Cardiac fibroblast (primary cell): ENCODE results near the gene IQGAP3.
A peak's percentile ranks its signal among the peaks of the same experiment; 100 is the strongest.

ENCODE experiments used
- DNase-seq, 2 donors: peaks; one replicate each; pipeline versions ENCODE4 v3.0.0 to v3.0.0-alpha.2; 2010; ENCODE audit warnings: low read depth in 2 of 2
- H3K4me3 ChIP-seq, 2 donors: replicated peaks in 1 of 2; 1 replicate in 1 of 2; 2 replicates in 1 of 2; pipeline ENCODE4 v1.5.1; 2011; ENCODE audit warnings: low read depth in 2 of 2, low read length in 2 of 2, mild to moderate bottlenecking in 2 of 2, moderate library complexity in 1 of 2
- TF ChIP-seq, protein P1 (sequence below): IDR thresholded peaks from one replicate; pipeline ENCODE4 v1.5.1; 2011; ENCODE audit warnings: low read depth, mild to moderate bottlenecking, low read length, inconsistent platforms

IQGAP3 gene

GRCh38 chr1:156508205-156508954, 64.0 kb downstream of the IQGAP3 start:
- peak in 1 of 2 donors; percentile 46 for DNase-seq
- H3K4me3 ChIP-seq, result no peak overlapping the region
- TF ChIP-seq, protein P1, sequence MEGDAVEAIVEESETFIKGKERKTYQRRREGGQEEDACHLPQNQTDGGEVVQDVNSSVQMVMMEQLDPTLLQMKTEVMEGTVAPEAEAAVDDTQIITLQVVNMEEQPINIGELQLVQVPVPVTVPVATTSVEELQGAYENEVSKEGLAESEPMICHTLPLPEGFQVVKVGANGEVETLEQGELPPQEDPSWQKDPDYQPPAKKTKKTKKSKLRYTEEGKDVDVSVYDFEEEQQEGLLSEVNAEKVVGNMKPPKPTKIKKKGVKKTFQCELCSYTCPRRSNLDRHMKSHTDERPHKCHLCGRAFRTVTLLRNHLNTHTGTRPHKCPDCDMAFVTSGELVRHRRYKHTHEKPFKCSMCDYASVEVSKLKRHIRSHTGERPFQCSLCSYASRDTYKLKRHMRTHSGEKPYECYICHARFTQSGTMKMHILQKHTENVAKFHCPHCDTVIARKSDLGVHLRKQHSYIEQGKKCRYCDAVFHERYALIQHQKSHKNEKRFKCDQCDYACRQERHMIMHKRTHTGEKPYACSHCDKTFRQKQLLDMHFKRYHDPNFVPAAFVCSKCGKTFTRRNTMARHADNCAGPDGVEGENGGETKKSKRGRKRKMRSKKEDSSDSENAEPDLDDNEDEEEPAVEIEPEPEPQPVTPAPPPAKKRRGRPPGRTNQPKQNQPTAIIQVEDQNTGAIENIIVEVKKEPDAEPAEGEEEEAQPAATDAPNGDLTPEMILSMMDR, result no peak

DNA sequence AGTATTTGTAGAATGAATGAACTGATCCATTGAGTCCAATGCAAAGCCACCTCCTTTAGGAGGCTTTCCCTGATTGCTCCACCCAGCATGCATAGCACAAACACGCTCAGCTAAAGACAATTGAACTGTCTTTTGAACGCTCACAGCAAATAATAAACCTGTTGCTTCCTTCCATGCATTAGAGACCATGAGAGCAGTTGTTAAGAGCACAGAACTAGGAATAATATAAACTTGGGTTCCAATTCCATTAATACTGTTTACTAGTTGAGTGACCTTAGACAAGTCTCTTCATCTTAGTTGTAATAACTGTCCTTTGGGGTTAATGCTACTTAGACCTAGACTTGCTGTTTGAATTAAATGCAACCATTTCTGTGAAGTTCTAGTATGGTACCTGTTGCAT, 65.9 kb downstream of the IQGAP3 start:
- no peak for DNase-seq
- H3K4me3 ChIP-seq, result no peak overlapping the region
- TF ChIP-seq, protein P1, result no peak

DNA sequence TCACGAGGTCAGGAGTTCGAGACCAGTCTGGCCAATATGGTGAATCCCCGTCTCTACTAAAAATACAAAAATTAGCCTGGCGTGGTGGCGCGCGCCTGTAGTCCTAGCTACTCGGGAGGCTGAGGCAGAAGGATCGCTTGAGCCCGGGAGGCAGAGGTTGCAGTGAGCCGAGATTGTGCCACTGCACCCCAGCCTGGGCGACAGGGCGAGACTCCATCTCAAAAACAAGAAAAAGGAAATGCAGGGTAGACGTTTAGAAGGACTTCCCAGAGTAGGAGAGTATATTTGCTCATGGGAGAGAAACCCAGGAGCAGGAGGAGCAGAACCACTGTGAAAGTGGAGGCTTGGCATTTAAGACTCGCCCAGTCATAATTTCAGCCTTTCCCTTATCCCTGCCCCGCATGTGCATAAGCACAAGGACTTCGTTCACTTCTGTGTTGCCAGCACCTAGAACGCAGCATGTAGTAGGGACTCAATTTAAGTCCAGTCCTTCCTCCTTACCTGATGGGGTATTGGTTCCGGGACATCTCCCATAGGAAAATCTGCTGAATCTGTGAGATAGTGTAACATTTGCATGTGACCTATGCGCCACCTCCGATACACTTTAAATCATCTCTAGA, 66.6 kb downstream of the IQGAP3 start:
- TF ChIP-seq, protein P1, result no peak
- no peak overlapping the region for H3K4me3 ChIP-seq
- DNase-seq, result no peak

GRCh38 chr1:156504821-156505678, 67.3 kb downstream of the IQGAP3 start:
- H3K4me3 ChIP-seq, result peak overlapping the region; percentile 25 to 45
- TF ChIP-seq, protein P1, result no peak

DNA sequence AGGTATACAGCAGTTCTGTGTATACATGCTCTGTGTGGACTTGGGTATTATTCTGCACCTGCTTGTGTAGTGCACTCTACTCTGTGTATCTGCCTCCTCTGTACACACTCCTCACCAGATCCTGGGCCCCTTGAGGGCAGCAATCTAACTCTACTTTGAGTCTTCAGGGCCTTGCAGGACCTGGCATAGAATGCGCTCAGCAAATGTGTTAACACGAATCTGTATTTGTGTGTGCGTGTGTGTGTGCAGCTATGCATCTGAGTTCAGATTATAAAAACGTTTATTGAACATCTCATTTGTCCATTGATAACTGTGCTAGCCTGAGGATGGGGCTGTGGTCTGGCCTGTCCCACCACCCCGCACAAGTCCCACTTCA, 67.9 kb downstream of the IQGAP3 start:
- peak overlapping the region; percentile 11 to 38 for H3K4me3 ChIP-seq

More at GRCh38 chr1:156504821-156505678, 67.3 kb downstream of the IQGAP3 start:
- peak; percentile 100 for DNase-seq

More for the DNA sequence above, 67.9 kb downstream of the IQGAP3 start:
- TF ChIP-seq, protein P1, result no peak
- DNase-seq, result no peak
